CD1c-positive myeloid dendritic cell (primary cell): ENCODE results near the gene APOD.
A peak's percentile ranks its signal among the peaks of the same experiment; 100 is the strongest.

Source experiments
- DNase-seq: peaks from one replicate; pipeline ENCODE4 v3.0.0-alpha.2; 2016; ENCODE audit errors: extremely low spot score

The APOD gene

GRCh38 chr3:195587406-195587805 is 3.7 kb upstream of the APOD start:
- no peak for DNase-seq

- DNase-seq = no peak
Observed at GRCh38 chr3:195584543-195584870, 767 bp upstream of the APOD start.

DNA sequence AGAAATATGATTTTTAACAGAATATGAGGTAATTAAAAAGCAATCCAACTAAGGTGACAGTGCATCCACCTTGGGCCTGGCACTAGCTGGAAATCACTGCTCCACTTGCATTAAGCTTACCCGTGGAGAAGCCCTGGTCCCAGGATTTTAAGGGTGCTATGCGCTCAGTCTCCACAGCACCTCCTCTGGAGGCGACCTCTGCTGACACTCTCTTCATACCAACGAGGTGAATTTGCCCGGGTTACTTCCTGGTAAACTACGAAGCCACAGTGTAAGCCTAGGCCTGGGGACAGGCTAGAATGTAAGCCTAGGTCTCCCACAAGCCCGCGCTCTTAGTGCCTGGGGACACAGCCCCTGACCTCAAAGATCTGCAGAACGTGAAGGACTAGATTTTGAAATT is 793 bp downstream of the APOD start:
- DNase-seq = no peak

GRCh38 chr3:195580744-195581443 is 2.8 kb downstream of the APOD start:
- DNase-seq = no peak

DNA sequence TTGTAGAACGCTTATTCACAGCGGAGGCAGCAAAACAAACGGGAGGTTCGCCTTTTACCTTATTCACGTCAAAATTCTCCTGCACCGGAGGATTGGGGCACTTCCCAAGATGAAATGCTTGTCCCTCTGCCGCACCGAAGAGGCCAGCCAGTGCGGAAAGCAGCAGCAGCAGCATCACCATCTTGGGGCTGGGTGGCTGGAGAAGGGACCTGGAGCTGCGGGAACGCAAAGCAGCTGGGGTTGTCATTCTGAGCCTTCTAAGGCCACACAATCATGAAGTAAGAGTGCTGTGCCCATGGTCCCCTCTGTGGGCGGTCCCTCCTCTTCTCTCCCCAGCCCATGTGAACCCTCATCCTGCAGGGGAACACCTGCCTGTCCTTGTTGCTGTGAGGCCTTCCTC is 4.5 kb downstream of the APOD start:
- no peak for DNase-seq

- DNase-seq = no peak
Observed at GRCh38 chr3:195578565-195578964, 5.2 kb downstream of the APOD start.

- no peak for DNase-seq
Observed at GRCh38 chr3:195577645-195578177, 6.0 kb downstream of the APOD start.

- DNase-seq = peak; percentile 32
Observed at GRCh38 chr3:195574497-195575304, 9.0 kb downstream of the APOD start.

- no peak for DNase-seq
Observed at GRCh38 chr3:195573611-195574496, 9.9 kb downstream of the APOD start.

GRCh38 chr3:195571361-195571760 is 12.4 kb downstream of the APOD start:
- no peak for DNase-seq

DNA sequence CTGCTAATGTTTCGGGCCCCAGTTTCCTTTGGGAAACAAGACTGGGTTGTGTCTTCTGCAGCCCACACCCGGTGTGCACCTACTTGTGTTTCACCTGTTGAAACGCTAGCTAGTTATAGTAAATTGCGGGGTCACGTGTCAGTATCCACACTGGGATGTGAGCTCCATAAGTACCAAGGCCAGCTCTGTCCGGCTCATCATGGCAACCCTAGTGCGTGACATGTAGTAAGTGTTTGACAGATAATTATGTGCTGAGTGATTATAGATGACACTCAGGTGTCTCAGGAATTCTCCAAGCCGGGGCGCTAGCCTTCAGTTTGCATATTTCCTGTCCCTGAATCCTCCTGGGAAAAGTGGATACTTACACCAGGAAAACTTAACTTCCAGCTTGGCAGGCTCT is 12.8 kb downstream of the APOD start:
- no peak for DNase-seq

DNA sequence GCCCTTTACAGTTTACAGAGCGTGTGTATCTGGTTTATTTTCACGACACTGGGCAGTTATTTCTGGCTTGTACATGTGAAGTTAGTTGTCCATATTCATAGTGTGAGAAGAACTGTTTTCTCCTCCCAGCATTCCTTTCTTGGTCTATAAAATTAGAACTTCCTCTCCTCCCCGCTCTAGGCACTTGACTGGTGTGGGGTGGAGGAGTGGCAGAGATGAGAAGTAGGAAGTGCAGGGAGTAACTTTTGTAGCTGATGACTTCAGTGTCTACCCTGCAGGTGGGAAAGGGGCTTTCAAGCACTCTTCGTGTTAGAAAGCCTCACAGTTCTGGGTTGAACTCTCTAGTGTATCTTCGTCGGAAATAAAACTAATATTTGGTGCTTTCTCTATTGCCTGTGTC is 13.4 kb downstream of the APOD start:
- no peak for DNase-seq

GRCh38 chr3:195568630-195569029 is 15.1 kb downstream of the APOD start:
- DNase-seq = no peak

DNA sequence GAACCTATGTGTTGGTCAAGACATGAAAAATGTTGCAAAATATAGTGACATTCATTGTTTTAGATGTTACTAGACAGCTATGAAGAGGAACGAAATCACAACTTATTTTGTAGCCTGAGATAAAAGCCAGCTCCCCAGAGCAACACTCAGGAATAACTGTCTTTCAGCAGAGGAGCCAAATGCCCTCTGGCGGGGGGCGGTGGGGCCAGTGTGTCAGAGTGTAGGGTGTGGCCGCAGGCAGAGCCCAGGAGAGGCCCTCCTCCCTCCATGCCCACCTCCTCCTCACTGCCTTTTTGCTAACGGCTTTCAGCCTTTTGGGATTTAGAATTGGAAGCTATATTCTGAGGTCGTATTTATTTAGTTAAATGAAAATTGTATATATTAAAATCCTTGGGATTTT is 16.9 kb downstream of the APOD start:
- DNase-seq = no peak

- no peak for DNase-seq
Observed at GRCh38 chr3:195565716-195566115, 18.0 kb downstream of the APOD start.

GRCh38 chr3:195563317-195563716 is 20.4 kb downstream of the APOD start:
- no peak for DNase-seq

DNA sequence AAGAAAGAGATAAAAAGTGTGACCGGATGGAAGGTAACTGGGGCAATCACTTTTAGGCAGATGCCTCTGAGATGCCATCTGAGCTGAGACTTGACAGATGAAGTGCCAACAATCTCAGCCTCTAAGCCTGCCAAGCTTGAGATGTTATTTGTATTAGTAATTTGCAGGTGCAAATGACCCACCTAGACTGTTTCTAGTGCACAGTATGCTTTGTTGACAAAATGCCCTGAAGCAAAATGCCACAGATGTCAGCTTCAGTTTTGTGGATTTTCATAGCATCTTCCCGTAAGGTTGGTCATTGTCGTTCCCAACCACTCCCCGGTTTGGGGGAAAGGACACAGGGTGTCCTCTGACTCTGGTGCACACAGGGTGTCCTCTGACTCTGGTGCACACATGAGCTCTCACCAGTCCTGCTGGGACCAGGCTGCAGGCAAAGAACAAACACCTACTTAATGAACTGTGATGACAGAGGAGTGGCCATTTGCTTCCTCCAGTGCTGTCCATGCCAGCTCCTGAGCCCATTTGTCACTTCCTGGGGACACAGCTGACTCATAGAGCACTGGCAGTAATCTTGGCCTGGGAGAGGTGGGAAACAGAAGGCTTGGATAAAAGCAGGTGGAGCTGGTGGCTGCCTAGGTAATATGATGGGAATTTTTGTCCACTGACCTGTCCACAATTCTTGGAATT is 23.9 kb downstream of the APOD start:
- no peak for DNase-seq

DNA sequence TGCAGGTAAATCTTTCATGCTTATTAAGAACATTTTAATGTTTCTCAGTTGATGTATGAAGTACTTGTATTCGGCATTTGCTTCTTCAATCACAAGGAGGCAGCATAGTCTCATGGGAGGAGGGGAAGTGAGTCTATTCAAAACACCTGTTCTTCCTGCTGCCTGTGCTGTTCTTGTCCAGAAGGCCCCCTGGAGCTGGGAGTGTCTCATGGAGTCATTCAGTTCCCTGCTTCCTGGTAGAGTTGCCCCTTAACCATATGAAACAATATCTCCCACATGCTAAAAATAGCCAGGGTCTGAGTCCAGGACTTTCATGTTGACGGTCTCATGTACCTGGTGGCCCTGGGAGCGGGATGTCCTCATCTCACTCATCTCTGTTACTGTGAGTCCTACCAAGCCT is 25.1 kb downstream of the APOD start:
- DNase-seq = peak; percentile 17

GRCh38 chr3:195557322-195557721 is 26.4 kb downstream of the APOD start:
- no peak for DNase-seq

DNA sequence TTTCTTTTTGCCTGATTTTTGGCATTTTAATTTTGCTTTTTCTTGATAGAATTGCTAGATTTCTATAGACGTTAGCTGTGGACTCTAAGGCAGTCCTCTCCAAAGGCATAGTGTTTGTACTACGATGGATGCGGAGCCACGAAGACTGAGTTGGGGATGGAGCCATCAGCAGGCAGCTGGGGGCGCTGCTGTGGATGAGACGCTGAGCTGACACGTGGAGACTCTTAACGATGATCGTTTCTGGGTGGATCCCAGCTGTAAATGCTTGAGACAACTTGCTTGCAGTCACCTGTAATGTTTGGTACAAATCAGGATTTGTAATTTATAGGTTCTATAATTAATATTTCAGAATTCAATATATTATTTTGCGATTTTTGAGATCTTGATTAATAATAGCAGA is 27.4 kb downstream of the APOD start:
- peak; percentile 24 for DNase-seq

DNA sequence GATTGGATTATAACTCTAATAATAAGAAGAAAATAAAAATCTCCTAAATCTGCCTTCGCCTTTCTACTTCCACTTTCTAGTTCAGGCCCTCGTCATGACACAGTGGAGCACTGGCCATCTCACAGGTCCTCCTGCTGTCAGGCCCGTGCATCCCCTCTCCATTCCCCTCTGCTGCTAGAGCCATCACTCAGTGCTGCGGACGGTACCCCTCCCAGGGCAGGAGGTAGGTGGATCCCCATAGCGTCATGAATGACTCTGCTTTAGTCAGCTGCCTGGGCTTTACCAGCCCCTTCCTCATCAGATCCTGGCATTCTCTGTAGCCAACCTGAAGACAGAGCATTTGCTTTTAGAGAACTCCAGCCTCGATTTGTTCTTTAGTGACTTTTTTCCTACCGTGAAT is 28.6 kb downstream of the APOD start:
- DNase-seq = no peak

- no peak for DNase-seq
Observed at GRCh38 chr3:195554458-195554857, 29.3 kb downstream of the APOD start.
